ENCODE results near the gene SHROOM3.
"Not testable (repeated sequence)": the region's sequence is repeated elsewhere in the genome, so short reads cannot be mapped to it uniquely, and the experiment has no call there.

Gene SHROOM3

GRCh38 chr4:76447393-76447851 lies 12.4 kb downstream of the SHROOM3 start:
- DNase-seq, result no peak

GRCh38 chr4:76448211-76448610 lies 13.2 kb downstream of the SHROOM3 start:
- no peak for DNase-seq

- no peak for DNase-seq
Measured at GRCh38 chr4:76449362-76449767, 14.3 kb downstream of the SHROOM3 start.

GRCh38 chr4:76449833-76450232 lies 14.8 kb downstream of the SHROOM3 start:
- no peak for DNase-seq

GRCh38 chr4:76453232-76453631 lies 18.2 kb downstream of the SHROOM3 start:
- no peak for DNase-seq

- not testable (repeated sequence) for DNase-seq
Measured at GRCh38 chr4:76454073-76454472, 19.0 kb downstream of the SHROOM3 start.

GRCh38 chr4:76457885-76458284 lies 22.9 kb downstream of the SHROOM3 start:
- no peak for DNase-seq

- DNase-seq, result no peak
Measured at GRCh38 chr4:76458297-76458696, 23.3 kb downstream of the SHROOM3 start.

- DNase-seq, result no peak
Measured at GRCh38 chr4:76458825-76459224, 23.8 kb downstream of the SHROOM3 start.

GRCh38 chr4:76459291-76459723 lies 24.3 kb downstream of the SHROOM3 start:
- no peak for DNase-seq

- no peak for DNase-seq
Measured at GRCh38 chr4:76463568-76463967, 28.5 kb downstream of the SHROOM3 start.

- no peak for DNase-seq
Measured at GRCh38 chr4:76470064-76470463, 35.0 kb downstream of the SHROOM3 start.

- no peak for DNase-seq
Measured at GRCh38 chr4:76470532-76470931, 35.5 kb downstream of the SHROOM3 start.

- no peak for DNase-seq
Measured at GRCh38 chr4:76476571-76476970, 41.5 kb downstream of the SHROOM3 start.

- DNase-seq, result no peak
Measured at GRCh38 chr4:76484654-76485053, 49.6 kb downstream of the SHROOM3 start.

GRCh38 chr4:76485450-76485849 lies 50.4 kb downstream of the SHROOM3 start:
- DNase-seq, result no peak

GRCh38 chr4:76486588-76487276 lies 51.7 kb downstream of the SHROOM3 start:
- no peak for DNase-seq

GRCh38 chr4:76487621-76488020 lies 52.6 kb downstream of the SHROOM3 start:
- no peak for DNase-seq

- DNase-seq, result no peak
Measured at GRCh38 chr4:76488455-76488854, 53.4 kb downstream of the SHROOM3 start.

GRCh38 chr4:76488888-76489685 lies 54.1 kb downstream of the SHROOM3 start:
- DNase-seq, result no peak

- DNase-seq, result no peak
Measured at GRCh38 chr4:76489686-76490161, 54.7 kb downstream of the SHROOM3 start.

- no peak for DNase-seq
Measured at GRCh38 chr4:76492055-76492454, 57.0 kb downstream of the SHROOM3 start.

GRCh38 chr4:76494243-76494642 lies 59.2 kb downstream of the SHROOM3 start:
- DNase-seq, result no peak

Measured in T-helper 9 cell (primary cell).